IMR-90 (cell line): ENCODE measurements around the gene UQCRC1. TPM values are rescaled to one million over a fixed set of nuclear protein-coding genes. Genes with fewer than 3 reads are reported as not detected.
A peak's percentile ranks its signal among the peaks of the same experiment; 100 is the strongest.

Experiments
- ATAC-seq: fragments of 200-7000 bp; cut with Tn5 transposase; 2 replicates; pipeline ENCODE4 v1.9.1; 2020; ENCODE audit warnings: low read depth, mild to moderate bottlenecking, moderate library complexity
- BruUV-seq: library from RNA; stranded (reverse); fragments of 400-500 nt; replicated peaks from 2 replicates; lab custom pipeline; 2021; lab: Mats Ljungman, UMichigan
- CTCF ChIA-PET: fragments of 300-600 bp; formaldehyde crosslinking; extraction: SDS; loops from one replicate; lab custom pipeline; 2021; ENCODE audit warnings: antibody characterized with exemption; lab: Yijun Ruan, JAX
- POLR2A ChIA-PET: fragments of 300-600 bp; sonication (Branson Sonifier 250); formaldehyde crosslinking; loops from one replicate; lab custom pipeline; 2022; ENCODE audit warnings: antibody characterized with exemption; ENCODE audit not compliant: unreplicated experiment; lab: Charles Lee
- DNase-seq: peaks from one replicate; pipeline ENCODE4 v3.0.0; 2013
- H2AFZ ChIP-seq: replicated peaks from 2 replicates; pipeline ENCODE3; 2013; ENCODE audit warnings: low read length, mild to moderate bottlenecking; ENCODE audit not compliant: poor library complexity
- H2AK5ac ChIP-seq: 2 replicates; pipeline ENCODE4 v1.6.1; 2013; ENCODE audit warnings: low read depth, low read length, inconsistent platforms
- H2AK9ac ChIP-seq: replicated peaks from 2 replicates; pipeline ENCODE3; 2013; ENCODE audit warnings: mild to moderate bottlenecking, low read depth, low read length, moderate library complexity; ENCODE audit not compliant: poor library complexity
- H2BK120ac ChIP-seq: 2 replicates; pipeline ENCODE4 v1.6.1; 2013; ENCODE audit warnings: low read depth, low read length, inconsistent platforms
- H2BK15ac ChIP-seq: 3 replicates; pipeline ENCODE4 v1.6.1; 2013; ENCODE audit warnings: low read depth, low read length, inconsistent platforms
- H2BK20ac ChIP-seq: 2 replicates; pipeline ENCODE4 v1.6.1; 2013; ENCODE audit warnings: low read depth, mild to moderate bottlenecking, inconsistent platforms, low read length, moderate library complexity
- H2BK5ac ChIP-seq: 2 replicates; pipeline ENCODE4 v1.6.1; 2013; ENCODE audit warnings: mild to moderate bottlenecking, low read depth, low read length, inconsistent platforms; ENCODE audit not compliant: poor library complexity, severe bottlenecking
- H3K14ac ChIP-seq: replicated peaks from 2 replicates; pipeline ENCODE4 v1.6.1; 2013; ENCODE audit warnings: low read depth, low read length, inconsistent platforms
- H3K18ac ChIP-seq: 2 replicates; pipeline ENCODE4 v1.6.1; 2013; ENCODE audit warnings: low read depth, low read length, control low read depth
- H3K23ac ChIP-seq: 2 replicates; pipeline ENCODE4 v1.6.1; 2013; ENCODE audit warnings: low read depth, low read length, inconsistent platforms
- H3K27ac ChIP-seq: 2 replicates; pipeline ENCODE4 v1.5.1; 2013; ENCODE audit warnings: mild to moderate bottlenecking, control low read depth, low read length; ENCODE audit not compliant: insufficient read depth
- H3K27me3 ChIP-seq: 2 replicates; pipeline ENCODE4 v1.6.1; 2013; ENCODE audit warnings: low read length; ENCODE audit not compliant: control insufficient read depth, insufficient read depth
- H3K36me3 ChIP-seq: 2 replicates; pipeline ENCODE4 v1.6.1; 2013; ENCODE audit warnings: low read length, mixed read lengths; ENCODE audit not compliant: control insufficient read depth, insufficient read depth
- H3K4ac ChIP-seq: 2 replicates; pipeline ENCODE4 v1.6.1; 2013; ENCODE audit warnings: low read depth, low read length, inconsistent platforms
- H3K4me1 ChIP-seq: 2 replicates; pipeline ENCODE4 v1.6.1; 2013; ENCODE audit warnings: low read length, mixed read lengths; ENCODE audit not compliant: control insufficient read depth, insufficient read depth
- H3K4me2 ChIP-seq: 2 replicates; pipeline ENCODE4 v1.6.1; 2013; ENCODE audit warnings: low read depth, mild to moderate bottlenecking, control low read depth, low read length, moderate library complexity
- H3K4me3 ChIP-seq: 2 replicates; pipeline ENCODE4 v1.5.1; 2013; ENCODE audit warnings: low read depth, mild to moderate bottlenecking, control low read depth, low read length, moderate library complexity; ENCODE audit not compliant: insufficient read depth
- H3K56ac ChIP-seq: 2 replicates; pipeline ENCODE4 v1.6.1; 2013; ENCODE audit warnings: low read length, inconsistent platforms; ENCODE audit not compliant: insufficient read depth; ENCODE audit errors: extremely low read depth
- H3K79me1 ChIP-seq, 2 experiments: 2 replicates each; pipeline ENCODE4 v1.6.1; 2013; ENCODE audit warnings: low read length in 2 of 2, inconsistent platforms in 1 of 2, low read depth in 1 of 2
- H3K9ac ChIP-seq: 2 replicates; pipeline ENCODE4 v1.6.1; 2013; ENCODE audit warnings: low read depth, low read length, control low read depth
- H3K9me1 ChIP-seq: 2 replicates; pipeline ENCODE4 v1.6.1; 2013; ENCODE audit warnings: low read length, inconsistent platforms; ENCODE audit not compliant: insufficient read depth
- H3K9me3 ChIP-seq: 2 replicates; pipeline ENCODE4 v1.6.1; 2013; ENCODE audit warnings: low read length; ENCODE audit not compliant: control insufficient read depth, insufficient read depth
- H4K20me1 ChIP-seq: 2 replicates; pipeline ENCODE4 v1.6.1; 2013; ENCODE audit warnings: low read length, inconsistent platforms; ENCODE audit not compliant: insufficient read depth
- H4K5ac ChIP-seq: 2 replicates; pipeline ENCODE4 v1.6.1; 2013; ENCODE audit warnings: mild to moderate bottlenecking, low read depth, low read length, control low read depth
- H4K8ac ChIP-seq, 2 experiments: 2 replicates each; pipeline ENCODE4 v1.6.1; 2013; ENCODE audit warnings: low read depth in 2 of 2, low read length in 2 of 2, control low read depth in 1 of 2, inconsistent platforms in 1 of 2
- H4K91ac ChIP-seq: 2 replicates; pipeline ENCODE4 v1.6.1; 2013; ENCODE audit warnings: low read depth, low read length, inconsistent platforms; ENCODE audit not compliant: insufficient read depth
- CEBPB ChIP-seq: IDR thresholded peaks from 2 replicates; pipeline ENCODE4 v1.6.1; 2012; ENCODE audit warnings: low read depth, low read length, improper control_type of control experiment
- CTCF ChIP-seq: conservative IDR thresholded peaks from 2 replicates; pipeline ENCODE4 v1.5.1; 2012; ENCODE audit warnings: mild to moderate bottlenecking, low read depth, low read length, improper control_type of control experiment
- MAFK ChIP-seq: IDR thresholded peaks from 2 replicates; pipeline ENCODE4 v1.6.1; 2012; ENCODE audit warnings: low read depth, low read length, improper control_type of control experiment
- WGBS, 2 experiments: methylation state at CpG; one replicate each; pipeline versions ENCODE4 v1.1.5 to v1.1.7; 2013; ENCODE audit warnings: missing lambda C conversion rate in 2 of 2; ENCODE audit not compliant: insufficient read length in 1 of 2; ENCODE audit errors: extremely low coverage in 2 of 2; 5-methylcytosine and 5-hydroxymethylcytosine counted together
- dilution Hi-C: fragments of 300-500 bp; cut with HindIII; formaldehyde crosslinking; loops from one replicate; pipeline ENCODE4 v1.14.3; 2018; ENCODE audit warnings: low sequenced_read_pairs; ENCODE audit not compliant: unreplicated experiment
- in situ Hi-C: fragments of 300-500 bp; cut with MboI; formaldehyde crosslinking; loops from 3 replicates; pipeline ENCODE4 v1.14.3; 2019; ENCODE audit warnings: low sequenced_read_pairs, inconsistent platforms, mixed read lengths
- intact Hi-C: fragments of 100-400 bp; cut with micrococcal nuclease; formaldehyde crosslinking; loops from 2 replicates; pipeline ENCODE4 v1.10.0; 2022
- polyA plus RNA-seq, 3 experiments: library from polyadenylated mRNA; depleted of rRNA; stranded (reverse); fragments of >200 nt; gene quantifications; 2 replicates each; pipeline ENCODE4 v1.2.3, GENCODE V29; 2012; ENCODE audit warnings: low replicate concordance in 1 of 3
- total RNA-seq: library from RNA; depleted of rRNA; stranded (reverse); fragments of >200 nt; gene quantifications from 2 replicates; pipeline ENCODE4 v1.2.3, GENCODE V29; 2012

UQCRC1 gene
- total and polyA plus RNA-seq, 2 of the 4 experiments (the other 2 are of a cell fraction): 474 to 1,365 TPM

- Histone ChIP-seq H3K4me3 (no peak overlapping the region), H3K18ac (no peak overlapping the region), H2BK15ac (no peak overlapping the region), H4K20me1 (peaks cover 6% of the 10 kb centered on the region; the same call in 1 of the 2 replicates), H2AFZ (peak overlapping the region; percentile 21), H3K4me2 (no peak overlapping the region), H4K5ac (no peak overlapping the region), H3K9me1 (peaks cover 23% of the 10 kb centered on the region), H4K91ac (no peak overlapping the region), H2AK5ac (peak overlapping the region; percentile 39; the same call in 1 of the 2 replicates), H3K14ac (no peak overlapping the region), H3K27me3 (no peaks in the 10 kb centered on the region), H3K23ac (no peak overlapping the region), H3K4me1 (peaks cover 9% of the 10 kb centered on the region), H3K4ac (no peak overlapping the region), H3K36me3 (peaks cover 75% of the 10 kb centered on the region), H2BK5ac (no peak overlapping the region), H3K9ac (no peak overlapping the region), H3K27ac (no peak overlapping the region), H3K56ac (no peak overlapping the region), H2BK120ac (0 out of 2 replicates have a peak overlapping the region, but pooled peaks have one; percentile 48), H4K8ac (no peak overlapping the region), H2AK9ac (no peak overlapping the region), H3K9me3 (no peaks in the 10 kb centered on the region), H3K79me1 (peaks cover 4 to 21% of the 10 kb centered on the region in 2 experiments; a peak in 2 of 4 replicates), H2BK20ac (no peak overlapping the region)
- BruUV-seq: no TSS peak
- no peak for DNase-seq
- intact Hi-C loops (no loop called here), dilution Hi-C loops (no loop called here), in situ Hi-C loops (no loop called here)
- TF ChIP-seq MAFK: no peak
- TF ChIP-seq CEBPB: no peak
- no peak for TF ChIP-seq CTCF
- CTCF ChIA-PET: no interaction called here
- ATAC-seq: no peak
- WGBS, 2 experiments: 97% methylated on average over 5 of the region's 18 CpGs; no CpG with 5 or more reads in 1 of the 2 experiments
- POLR2A ChIA-PET: no interaction called here
Observed at GRCh38 chr3:48569808-48570450, 39.5 kb downstream of the UQCRC1 start.
